8988T (cell line): ENCODE results near the gene RASD2.
A peak's percentile ranks its signal among the peaks of the same experiment; 100 is the strongest.
"Not testable (repeated sequence)": the region's sequence is repeated elsewhere in the genome, so short reads cannot be mapped to it uniquely, and the experiment has no call there.

Source experiments
- DNase-seq: peaks from one replicate; pipeline ENCODE4 v3.0.0; 2011

The RASD2 gene

GRCh38 chr22:35540595-35541253, at the start of gene RASD2:
Gene RASD2, plus strand, starts transcription at chr22:35540831. Its CDS starts 5,979 bp downstream, at chr22:35546810.
- peak; percentile 74 for DNase-seq

DNA sequence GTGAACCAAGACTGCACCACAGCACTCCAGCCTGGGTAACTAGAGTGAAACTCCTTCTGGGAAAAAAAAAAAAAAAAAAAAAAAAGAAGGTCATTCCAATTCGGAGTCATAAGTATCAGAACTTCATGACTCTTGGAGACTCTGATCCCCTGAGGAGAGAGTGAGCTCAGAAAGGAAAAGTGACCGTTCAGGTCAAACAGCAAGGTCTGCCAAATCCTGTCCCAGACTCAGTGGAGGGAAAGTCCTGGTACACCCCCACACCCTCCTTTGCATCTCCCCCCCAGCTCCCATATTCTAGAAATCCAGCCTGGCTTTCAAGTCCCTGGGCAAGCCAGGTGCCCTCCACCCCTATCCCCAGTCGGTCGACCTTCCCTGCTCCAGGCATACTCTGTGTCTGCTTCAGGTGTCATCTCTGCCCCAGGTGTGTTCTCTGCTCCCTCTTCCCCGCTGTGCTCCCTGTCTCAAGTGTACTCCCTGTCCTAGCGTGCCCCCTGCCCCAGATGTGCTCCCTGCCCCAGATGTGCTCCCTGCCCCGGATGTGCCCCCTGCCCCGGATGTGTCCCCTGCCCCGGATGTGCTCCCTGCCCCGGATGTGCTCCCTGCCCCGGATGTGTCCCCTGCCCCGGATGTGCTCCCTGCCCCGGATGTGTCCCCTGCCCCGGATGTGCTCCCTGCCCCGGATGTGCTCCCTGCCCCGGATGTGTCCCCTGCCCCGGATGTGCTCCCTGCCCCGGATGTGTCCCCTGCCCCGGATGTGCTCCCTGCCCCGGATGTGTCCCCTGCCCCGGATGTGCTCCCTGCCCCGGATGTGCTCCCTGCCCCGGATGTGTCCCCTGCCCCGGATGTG, 49.3 kb upstream of the RASD2 start:
- not testable (repeated sequence) for DNase-seq

DNA sequence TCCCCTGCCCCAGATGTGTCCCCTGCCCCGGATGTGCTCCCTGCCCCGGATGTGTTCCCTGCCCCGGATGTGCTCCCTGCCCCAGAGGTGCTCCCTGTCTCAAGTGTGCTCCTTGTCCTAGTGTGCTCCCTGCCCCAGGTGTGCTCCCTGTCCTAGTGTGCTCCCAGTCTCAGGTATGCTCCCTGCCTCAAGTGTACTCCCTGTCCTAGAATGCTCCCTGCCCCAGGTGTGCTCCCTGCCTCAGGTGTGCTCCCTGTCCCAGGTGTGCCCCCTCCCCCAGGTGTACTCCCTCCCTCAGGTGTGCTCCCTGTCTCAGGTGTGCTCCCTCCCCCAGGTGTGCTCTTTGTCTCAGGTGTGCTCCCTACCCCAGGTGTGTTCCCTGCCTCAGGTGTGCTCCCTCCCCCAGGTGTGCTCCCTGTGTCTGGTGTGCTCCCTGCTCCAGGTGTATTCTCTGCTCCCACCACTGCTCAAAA, 48.7 kb upstream of the RASD2 start:
- no peak for DNase-seq

DNA sequence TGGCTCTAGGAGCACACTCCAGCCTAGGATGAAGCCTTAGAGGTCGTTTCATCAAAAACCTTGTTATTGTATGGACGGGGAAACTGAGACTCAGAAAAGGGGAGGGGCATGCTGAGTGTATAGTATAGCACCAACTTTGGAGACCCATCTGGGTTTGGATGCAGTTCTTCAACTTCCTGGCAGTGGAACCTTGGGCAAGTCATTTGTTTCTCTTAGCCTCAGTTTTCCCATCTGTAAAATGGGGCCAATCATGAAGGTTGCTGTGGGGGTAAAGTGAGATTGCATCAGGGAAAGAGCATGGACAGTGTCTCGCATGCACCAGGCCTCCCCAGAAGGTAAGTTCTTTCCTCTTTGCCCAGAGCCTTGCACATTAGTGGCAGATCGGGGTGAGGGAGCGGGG, 47.6 kb upstream of the RASD2 start:
- no peak for DNase-seq

DNA sequence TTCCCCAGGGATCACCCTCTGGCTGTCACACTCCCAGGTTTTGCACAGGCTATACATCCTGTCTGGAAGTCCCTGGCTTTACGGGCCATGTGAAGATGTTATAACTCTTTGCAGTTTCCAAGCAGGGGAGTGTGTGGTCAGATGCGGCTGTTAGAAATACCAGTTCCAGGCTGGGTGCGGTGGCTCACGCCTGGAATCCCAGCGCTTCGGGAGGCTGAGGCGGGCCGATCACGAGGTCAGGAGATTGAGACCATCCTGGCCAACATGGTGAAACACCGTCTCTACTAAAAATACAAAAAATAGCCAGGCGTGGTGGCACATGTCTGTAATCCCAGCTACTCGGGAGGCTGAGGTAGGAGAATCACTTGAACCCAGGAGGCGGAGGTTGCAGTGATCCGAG, 44.9 kb upstream of the RASD2 start:
- not testable (repeated sequence) for DNase-seq

DNA sequence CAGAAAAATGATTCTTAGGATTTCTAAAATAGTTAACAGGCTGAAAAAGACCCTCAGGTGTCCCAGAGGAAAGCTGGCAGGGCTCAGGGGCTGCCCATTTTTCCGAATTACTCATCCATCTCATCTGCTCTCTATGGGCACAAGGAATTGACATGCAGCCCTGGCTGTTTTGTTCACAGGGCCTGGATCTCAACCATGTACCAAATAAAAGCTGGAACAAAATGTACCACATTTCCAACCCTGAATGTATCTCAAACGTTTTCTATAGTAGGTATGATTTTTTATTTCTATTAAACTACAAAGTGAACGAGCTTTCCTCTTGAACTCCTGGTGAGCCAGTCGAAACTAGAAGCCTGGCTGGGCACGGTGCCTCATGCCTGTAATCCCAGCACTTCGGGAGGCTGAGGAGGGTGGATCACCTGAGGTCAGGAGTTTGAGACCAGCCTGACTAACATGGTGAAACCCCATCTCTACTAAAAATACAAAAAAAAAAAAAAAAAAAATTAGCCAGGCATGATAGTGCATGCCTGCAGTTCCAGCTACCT, 43.8 kb upstream of the RASD2 start:
- DNase-seq, result no peak

GRCh38 chr22:35498026-35498800, 42.4 kb upstream of the RASD2 start:
- no peak for DNase-seq

GRCh38 chr22:35502836-35503235, 37.8 kb upstream of the RASD2 start:
- DNase-seq, result no peak

- DNase-seq, result no peak
Measured at GRCh38 chr22:35505399-35506258, 35.0 kb upstream of the RASD2 start.

DNA sequence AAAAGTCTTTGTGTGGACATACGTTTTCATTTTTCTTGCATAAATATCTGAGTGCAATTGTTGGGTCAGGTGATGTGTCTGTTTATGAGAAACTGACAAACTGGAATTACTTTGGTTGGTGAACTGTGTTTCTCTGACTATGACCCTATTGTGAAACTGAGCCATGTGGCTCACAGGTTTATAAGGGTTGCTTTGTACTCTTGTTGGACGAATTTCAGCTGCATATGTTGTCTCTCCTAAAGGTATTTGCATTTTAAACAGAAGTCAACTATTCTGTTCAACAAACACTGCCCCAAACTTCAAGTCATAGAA, 34.4 kb upstream of the RASD2 start:
- DNase-seq, result no peak

GRCh38 chr22:35507851-35508250, 32.8 kb upstream of the RASD2 start:
- not testable (repeated sequence) for DNase-seq

GRCh38 chr22:35509451-35509850, 31.2 kb upstream of the RASD2 start:
- DNase-seq, result no peak

DNA sequence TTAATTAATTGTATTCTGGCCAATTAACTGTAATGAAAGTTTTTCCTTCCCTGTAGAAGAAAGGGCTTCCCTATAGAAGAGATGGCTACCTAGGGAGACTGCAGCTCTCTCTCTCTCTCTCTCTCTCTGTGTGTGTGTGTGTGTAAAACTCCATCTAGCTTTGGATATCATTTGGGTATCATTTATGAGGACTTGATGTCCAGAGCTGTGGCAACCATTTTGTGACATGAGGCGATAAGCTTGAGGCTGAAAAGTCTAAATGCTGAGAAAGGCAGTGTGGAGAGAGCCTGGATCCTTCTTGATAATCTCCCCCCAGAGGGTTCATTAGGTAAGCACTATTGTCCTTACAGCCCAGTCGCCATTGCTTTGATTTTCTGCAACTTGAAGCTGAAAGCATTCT, 30.7 kb upstream of the RASD2 start:
- no peak for DNase-seq

DNA sequence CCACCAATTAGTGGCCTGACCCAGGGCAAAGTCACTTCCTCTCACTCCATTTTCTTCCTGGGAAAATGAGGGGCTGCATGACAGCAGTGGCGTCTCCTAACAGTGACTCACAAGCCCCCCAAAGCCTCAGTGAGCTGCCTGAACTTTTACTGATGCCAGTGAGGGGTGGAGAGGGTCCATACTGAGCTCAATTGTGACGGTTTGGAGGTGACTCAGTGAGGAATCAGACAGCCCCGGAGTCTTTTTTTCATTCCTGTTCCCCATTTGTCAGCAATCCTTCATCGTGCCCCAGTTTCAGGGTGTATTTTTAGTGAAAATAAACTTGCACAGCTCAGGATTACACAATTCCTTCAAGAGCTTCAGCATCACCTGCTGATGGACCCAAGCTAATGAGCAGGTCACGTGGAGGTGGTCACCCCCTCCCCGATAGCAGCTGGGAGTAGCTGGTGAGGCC, 30.1 kb upstream of the RASD2 start:
- no peak for DNase-seq

- DNase-seq, result no peak
Measured at GRCh38 chr22:35510951-35511350, 29.7 kb upstream of the RASD2 start.

DNA sequence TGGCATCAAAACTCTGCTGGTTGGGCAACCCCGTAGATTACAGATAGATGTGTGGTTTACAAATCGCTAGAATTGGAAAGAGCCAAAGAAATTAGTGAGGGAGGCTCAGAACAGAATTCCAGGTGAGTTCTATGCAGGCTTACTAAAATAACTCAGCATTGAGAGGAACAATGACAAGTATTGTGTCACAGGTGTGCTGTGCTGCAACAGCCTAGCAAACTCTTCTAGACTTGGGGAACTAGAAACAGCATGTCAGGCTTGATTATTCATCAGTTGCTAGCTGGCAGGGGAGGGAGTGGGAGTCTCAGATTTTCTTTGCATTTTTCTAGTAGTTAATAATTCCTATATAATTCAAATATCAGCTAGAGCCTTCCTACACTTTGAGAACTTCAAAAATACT, 26.3 kb upstream of the RASD2 start:
- DNase-seq, result no peak

DNA sequence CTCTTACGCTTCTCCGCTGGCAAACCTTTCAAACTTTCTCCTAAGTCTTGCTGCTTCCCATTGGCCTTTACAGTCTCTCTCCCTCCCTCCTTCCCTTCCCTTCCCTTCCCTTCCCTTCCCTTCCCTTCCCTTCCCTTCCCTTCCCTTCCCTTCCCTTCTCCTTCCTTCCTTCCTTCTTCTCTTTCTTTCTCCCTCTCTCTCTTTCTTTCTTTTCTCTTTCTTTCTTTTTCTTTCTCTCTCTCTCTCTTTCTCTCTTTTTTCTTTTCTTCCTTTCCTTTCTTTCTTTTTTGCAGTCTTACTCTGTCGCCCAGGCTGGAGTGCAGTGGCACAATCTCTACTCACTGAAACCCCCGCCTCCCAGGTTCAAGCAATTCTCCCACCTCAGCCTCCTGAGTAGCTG, 24.7 kb upstream of the RASD2 start:
- DNase-seq, result not testable (repeated sequence)

DNA sequence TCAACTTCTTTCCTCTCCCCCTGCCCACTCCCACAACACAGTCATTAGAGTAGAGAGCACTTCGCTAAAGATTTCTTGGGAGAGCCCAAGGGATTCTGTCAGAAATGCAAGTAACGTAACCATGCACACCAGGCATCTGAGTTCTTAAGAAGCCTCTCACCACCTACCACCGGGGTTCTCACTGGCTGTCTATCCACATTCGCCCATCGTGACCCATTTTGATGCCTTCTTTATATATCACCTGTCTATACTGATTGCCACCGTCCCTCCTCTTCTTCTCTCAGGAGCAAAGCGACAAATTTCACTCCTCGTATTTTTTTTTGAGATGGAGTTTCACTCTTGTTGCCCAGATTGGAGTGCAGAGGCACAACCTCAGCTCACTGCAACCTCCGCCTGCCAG, 23.9 kb upstream of the RASD2 start:
- no peak for DNase-seq

DNA sequence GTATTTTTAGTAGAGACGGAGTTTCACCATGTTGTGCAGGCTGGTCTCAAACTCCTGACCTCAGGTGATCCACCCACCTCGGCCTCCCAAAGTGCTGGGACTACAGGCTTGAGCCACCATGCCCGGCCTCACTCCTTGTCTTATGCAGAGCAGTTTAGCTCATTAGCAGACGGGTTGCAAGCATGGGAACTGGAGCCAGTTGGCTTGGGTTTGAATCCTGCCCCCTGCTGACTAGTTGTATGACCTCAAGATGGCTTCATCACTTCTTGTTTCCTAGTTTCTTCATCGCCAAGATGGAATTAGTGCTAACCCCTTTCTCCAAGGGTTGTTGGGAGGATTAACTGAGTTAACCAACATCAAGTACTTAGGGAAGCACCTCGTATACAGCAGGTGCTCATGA, 23.4 kb upstream of the RASD2 start:
- no peak for DNase-seq

- no peak for DNase-seq
Measured at GRCh38 chr22:35517769-35518530, 22.7 kb upstream of the RASD2 start.

DNA sequence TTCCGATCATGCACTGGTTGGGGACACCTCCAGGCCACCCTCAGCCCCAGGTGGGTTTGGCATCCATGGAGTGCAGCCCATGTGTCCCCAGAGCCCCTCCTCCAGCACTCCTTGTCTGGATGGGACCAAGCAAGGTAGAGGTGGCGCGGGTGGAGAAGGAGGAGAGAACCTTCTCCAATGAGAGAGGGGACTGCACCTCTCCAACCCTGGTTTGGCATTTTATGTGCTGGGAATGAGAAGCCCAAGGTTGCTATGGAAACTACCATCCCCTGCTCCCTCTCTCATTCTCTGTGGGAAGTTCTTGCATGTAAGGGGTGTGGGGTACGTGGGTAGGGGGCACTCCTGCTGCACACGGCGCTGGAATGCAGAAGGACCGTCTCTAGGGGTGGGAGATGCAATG, 21.8 kb upstream of the RASD2 start:
- no peak for DNase-seq
